SK-N-SH treated with all-trans-retinoic acid at 6 μM for 48 hours (cell line): ENCODE data around the gene NFIA.

Source experiments
- ATAC-seq: fragments of 200-7000 bp; cut with Tn5 transposase; 3 replicates; pipeline ENCODE4 v1.9.1; 2020; ENCODE audit warnings: mild to moderate bottlenecking, moderate library complexity
- ARNTL ChIP-seq: fragments of 450-650 bp; formaldehyde crosslinking; IDR thresholded peaks from 2 replicates; pipeline ENCODE4 v1.5.0; 2020; ENCODE audit warnings: low read depth, mild to moderate bottlenecking, moderate library complexity, borderline replicate concordance
- BACH2 ChIP-seq: fragments of 250-450 bp; sonication (Bioruptor Pico); IDR thresholded peaks from 2 replicates; pipeline ENCODE4 v1.9.0; 2021; ENCODE audit warnings: mild to moderate bottlenecking, borderline replicate concordance
- CREB5 ChIP-seq: fragments of 250-450 bp; sonication (Bioruptor Pico); IDR thresholded peaks from 2 replicates; pipeline ENCODE4 v1.5.1; 2020; ENCODE audit warnings: low read depth, mild to moderate bottlenecking, moderate library complexity
- CSDC2 ChIP-seq: fragments of 250-450 bp; sonication (Bioruptor Pico); IDR thresholded peaks from 2 replicates; pipeline ENCODE4 v1.5.0; 2020; ENCODE audit warnings: mild to moderate bottlenecking, moderate library complexity
- CSRNP3 ChIP-seq: fragments of 250-450 bp; sonication (Bioruptor Pico); IDR thresholded peaks from 2 replicates; pipeline ENCODE4 v1.5.1; 2021; ENCODE audit warnings: mild to moderate bottlenecking, moderate library complexity
- GLIS3 ChIP-seq: fragments of 250-450 bp; sonication (Bioruptor Pico); IDR thresholded peaks from 2 replicates; pipeline ENCODE4 v1.5.0; 2020; ENCODE audit warnings: mild to moderate bottlenecking, moderate library complexity
- ISL1 ChIP-seq: fragments of 250-450 bp; sonication (Bioruptor Pico); IDR thresholded peaks from 2 replicates; pipeline ENCODE4 v2.1.2; 2022; ENCODE audit warnings: mild to moderate bottlenecking, moderate library complexity
- OSR1 ChIP-seq: fragments of 250-450 bp; sonication (Bioruptor Pico); IDR thresholded peaks from 2 replicates; pipeline ENCODE4 v1.8.0; 2022; ENCODE audit warnings: moderate library complexity, mild to moderate bottlenecking, inconsistent platforms
- PATZ1 ChIP-seq: fragments of 250-450 bp; sonication (Bioruptor Pico); IDR thresholded peaks from 2 replicates; pipeline ENCODE4 v1.8.0; 2020; ENCODE audit warnings: mild to moderate bottlenecking, moderate library complexity, borderline replicate concordance
- POU6F1 ChIP-seq: fragments of 250-450 bp; sonication (Bioruptor Pico); IDR thresholded peaks from 2 replicates; pipeline ENCODE4 v1.8.0; 2021; ENCODE audit warnings: low read depth, mild to moderate bottlenecking, moderate library complexity, borderline replicate concordance
- PPARA ChIP-seq: fragments of 250-450 bp; sonication (Bioruptor Pico); IDR thresholded peaks from 2 replicates; pipeline ENCODE4 v1.5.0; 2020; ENCODE audit warnings: mild to moderate bottlenecking, borderline replicate concordance
- RARB ChIP-seq: fragments of 250-450 bp; sonication (Bioruptor Pico); IDR thresholded peaks from 2 replicates; pipeline ENCODE4 v1.8.0; 2021; ENCODE audit warnings: mild to moderate bottlenecking, moderate library complexity
- TCF4 ChIP-seq: fragments of 250-450 bp; sonication (Bioruptor Pico); IDR thresholded peaks from 2 replicates; pipeline ENCODE4 v1.8.0; 2021; ENCODE audit warnings: mild to moderate bottlenecking, moderate library complexity, borderline replicate concordance
- TOX ChIP-seq: fragments of 250-450 bp; sonication (Bioruptor Pico); IDR thresholded peaks from 2 replicates; pipeline ENCODE4 v1.8.0; 2021; ENCODE audit warnings: mild to moderate bottlenecking, moderate library complexity, borderline replicate concordance
- TSHZ2 ChIP-seq: fragments of 250-450 bp; sonication (Bioruptor Pico); IDR thresholded peaks from 2 replicates; pipeline ENCODE4 v1.5.0; 2020; ENCODE audit warnings: mild to moderate bottlenecking, moderate library complexity
- ZC3H10 ChIP-seq: fragments of 250-450 bp; sonication (Bioruptor Pico); IDR thresholded peaks from 2 replicates; pipeline ENCODE4 v1.5.1; 2021; ENCODE audit warnings: mild to moderate bottlenecking, moderate library complexity
- ZFP3 ChIP-seq: fragments of 250-450 bp; sonication (Bioruptor Pico); IDR thresholded peaks from 2 replicates; pipeline ENCODE4 v1.5.0; 2020; ENCODE audit warnings: mild to moderate bottlenecking, moderate library complexity
- ZNF565 ChIP-seq: fragments of 450-650 bp; formaldehyde crosslinking; conservative IDR thresholded peaks from 2 replicates; pipeline ENCODE4 v1.5.0; 2020; ENCODE audit warnings: low read depth, mild to moderate bottlenecking, moderate library complexity
- ZNF70 ChIP-seq: fragments of 450-650 bp; formaldehyde crosslinking; IDR thresholded peaks from 2 replicates; pipeline ENCODE4 v1.5.0; 2020; ENCODE audit warnings: mild to moderate bottlenecking, moderate library complexity
- ZNF8 ChIP-seq: fragments of 450-650 bp; formaldehyde crosslinking; IDR thresholded peaks from 2 replicates; pipeline ENCODE4 v1.5.0; 2020; ENCODE audit warnings: mild to moderate bottlenecking, moderate library complexity

NFIA gene

GRCh38 chr1:61264825-61265242 is 182.5 kb downstream of the NFIA start:
- ATAC-seq: no peak
- TF ChIP-seq TSHZ2 (CRISPR knock-in tag) (no peak), ZNF8 (CRISPR knock-in tag) (no peak), ARNTL (CRISPR knock-in tag) (no peak), PPARA (CRISPR knock-in tag) (no peak), CSRNP3 (CRISPR knock-in tag) (no peak), RARB (no peak), ZNF565 (CRISPR knock-in tag) (no peak), OSR1 (CRISPR knock-in tag) (no peak), TCF4 (CRISPR knock-in tag) (no peak), ZC3H10 (CRISPR knock-in tag) (no peak), TOX (CRISPR knock-in tag) (no peak), POU6F1 (no peak), ISL1 (CRISPR knock-in tag) (no peak), ZFP3 (CRISPR knock-in tag) (no peak), BACH2 (CRISPR knock-in tag) (no peak), PATZ1 (no peak), CSDC2 (no peak), GLIS3 (no peak)

GRCh38 chr1:61265665-61266064 is 183.3 kb downstream of the NFIA start:
- TF ChIP-seq TSHZ2 (CRISPR knock-in tag) (no peak), RARB (no peak), ARNTL (CRISPR knock-in tag) (no peak), CREB5 (CRISPR knock-in tag) (no peak), PATZ1 (no peak), GLIS3 (no peak), ZC3H10 (CRISPR knock-in tag) (no peak), POU6F1 (no peak), ZNF565 (CRISPR knock-in tag) (no peak), TOX (CRISPR knock-in tag) (no peak), TCF4 (CRISPR knock-in tag) (no peak), ISL1 (CRISPR knock-in tag) (no peak), CSDC2 (no peak), BACH2 (CRISPR knock-in tag) (no peak), CSRNP3 (CRISPR knock-in tag) (no peak), ZNF8 (CRISPR knock-in tag) (no peak), PPARA (CRISPR knock-in tag) (no peak), ZNF70 (CRISPR knock-in tag) (no peak), ZFP3 (CRISPR knock-in tag) (no peak)

More at GRCh38 chr1:61265665-61266064, 183.3 kb downstream of the NFIA start:
- no peak for ATAC-seq
